ENCODE measurements around the gene CDH5.

CDH5 gene

DNA sequence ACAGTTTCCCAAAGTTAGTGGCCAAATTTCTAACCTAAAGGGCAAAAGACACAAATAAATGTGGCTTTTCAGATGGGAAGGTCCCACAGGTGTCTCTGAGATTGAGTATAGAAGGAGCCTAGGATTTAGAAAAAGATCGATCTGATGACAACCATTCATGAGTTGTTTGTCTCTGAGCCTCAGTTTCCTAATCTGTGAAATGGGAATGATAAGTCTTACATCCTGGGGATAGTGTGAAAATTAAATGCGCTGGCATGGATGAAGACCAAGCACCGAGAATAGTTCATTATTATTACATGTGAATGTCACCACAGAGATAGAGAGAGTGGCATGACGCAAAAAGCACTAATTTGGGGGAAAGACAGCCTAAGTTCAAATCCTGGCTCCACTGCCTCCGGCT lies 7.2 kb downstream of the CDH5 start:
- no peak for DNase-seq (ENCODE audit: low read depth)

- no peak for DNase-seq (ENCODE audit: low read depth)
Measured at GRCh38 chr16:66374176-66374575, 7.7 kb downstream of the CDH5 start.

DNA sequence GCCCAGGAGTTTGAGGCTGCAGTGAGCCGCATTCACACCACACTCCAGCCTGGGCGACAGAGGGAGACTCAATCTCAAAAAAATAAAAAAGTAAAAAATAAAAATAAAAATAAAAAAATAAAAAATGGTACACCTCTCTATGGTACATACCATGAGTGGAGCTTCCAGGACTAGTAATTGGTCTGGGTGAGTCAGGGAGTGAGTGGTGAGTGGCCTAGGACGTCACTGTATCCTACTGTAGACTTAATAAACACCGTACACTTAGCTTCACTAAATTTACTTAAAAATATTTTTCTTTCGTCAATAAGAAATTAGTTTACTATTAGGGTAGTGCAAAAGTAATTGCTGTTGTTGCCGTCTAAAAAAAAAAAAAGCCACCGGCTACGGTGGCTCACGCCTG lies 9.0 kb downstream of the CDH5 start:
- no peak for DNase-seq (ENCODE audit: low read depth)

DNA sequence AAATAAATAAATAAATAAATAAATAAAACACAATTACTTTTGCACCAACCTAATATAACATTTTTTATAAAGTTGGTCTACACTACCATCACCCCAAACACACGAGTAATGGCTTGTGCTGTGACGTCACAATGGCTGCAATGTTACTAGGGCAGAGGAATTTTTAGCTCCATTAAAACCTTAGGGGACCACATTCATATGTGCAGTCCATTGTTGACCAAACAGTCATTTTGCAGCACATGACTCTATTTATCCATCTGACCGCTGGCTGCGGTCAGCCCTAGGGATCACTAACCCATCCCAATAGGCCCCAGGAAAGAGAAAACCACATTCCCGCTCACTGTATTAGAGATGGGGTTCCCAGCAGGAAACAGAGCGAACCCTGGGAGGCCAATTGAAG lies 9.6 kb downstream of the CDH5 start:
- DNase-seq (ENCODE audit: low read depth): no peak

- DNase-seq (ENCODE audit: low read depth): no peak
Measured at GRCh38 chr16:66376577-66377305, 10.2 kb downstream of the CDH5 start.

DNA sequence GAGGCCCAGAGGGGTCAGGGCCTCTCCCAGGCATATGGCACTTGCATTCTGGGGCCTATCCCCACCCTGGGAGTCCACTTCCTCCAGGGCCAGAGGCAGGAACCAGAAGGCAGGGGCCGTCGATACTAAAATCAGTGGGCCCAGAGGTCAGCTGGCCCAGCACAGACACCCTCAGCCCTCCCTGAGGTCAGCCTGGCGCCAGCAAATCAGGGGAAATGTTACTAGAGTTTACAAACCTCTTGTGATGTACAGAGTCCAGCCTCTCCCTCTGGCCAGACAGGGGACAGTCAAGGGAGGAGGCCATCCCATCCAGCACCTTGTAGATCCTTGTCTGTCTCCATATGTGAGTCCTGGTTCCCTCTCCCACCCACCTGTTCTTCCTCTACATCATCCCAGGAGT lies 10.8 kb downstream of the CDH5 start:
- DNase-seq (ENCODE audit: low read depth): no peak

GRCh38 chr16:66378741-66379570 lies 12.5 kb downstream of the CDH5 start:
- DNase-seq (ENCODE audit: low read depth): no peak

- DNase-seq (ENCODE audit: low read depth): no peak
Measured at GRCh38 chr16:66379571-66379941, 13.1 kb downstream of the CDH5 start.

DNA sequence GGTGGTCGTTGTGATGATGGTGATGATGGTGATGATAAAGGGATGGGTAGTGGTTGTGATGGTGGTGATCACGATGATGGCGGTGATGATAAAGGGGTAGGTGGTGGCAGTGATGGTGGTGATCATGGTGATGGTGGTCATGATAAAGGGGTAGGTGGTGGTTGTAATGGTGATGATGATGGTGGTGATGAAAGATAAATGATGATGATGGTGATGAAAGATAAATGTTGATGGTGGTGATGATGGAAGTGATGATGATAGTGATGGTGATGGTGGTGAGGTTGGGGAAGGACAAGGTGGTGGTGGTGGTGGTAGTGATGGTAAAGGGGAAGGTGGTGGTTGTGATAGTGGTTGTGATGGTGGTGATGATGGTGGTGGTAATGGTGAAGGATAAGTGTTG lies 13.9 kb downstream of the CDH5 start:
- DNase-seq (ENCODE audit: low read depth): no peak

- no peak for DNase-seq (ENCODE audit: low read depth)
Measured at GRCh38 chr16:66381585-66382170, 15.2 kb downstream of the CDH5 start.

GRCh38 chr16:66382171-66382965 lies 15.9 kb downstream of the CDH5 start:
- DNase-seq (ENCODE audit: low read depth): no peak

GRCh38 chr16:66382966-66383299 lies 16.4 kb downstream of the CDH5 start:
- DNase-seq (ENCODE audit: low read depth): no peak

GRCh38 chr16:66383551-66383950 lies 17.1 kb downstream of the CDH5 start:
- no peak for DNase-seq (ENCODE audit: low read depth)

DNA sequence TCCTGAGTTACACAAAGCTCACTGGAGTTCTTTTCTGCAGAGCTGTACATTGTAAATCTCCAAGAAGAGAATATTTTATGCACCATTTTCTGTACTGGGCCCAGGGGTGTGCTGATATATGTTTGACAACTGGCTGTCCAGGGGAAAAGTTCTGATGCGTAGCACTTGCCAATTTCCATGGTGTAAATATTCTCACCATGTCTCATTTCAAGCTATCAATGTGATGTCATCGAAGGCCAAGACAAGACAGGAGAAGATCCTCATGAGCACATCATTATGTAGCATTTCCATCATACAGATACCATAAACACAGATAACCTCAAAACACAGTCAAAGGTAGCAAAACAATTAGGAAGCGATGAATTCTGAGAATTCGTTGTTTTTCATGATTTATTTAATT lies 18.9 kb downstream of the CDH5 start:
- DNase-seq (ENCODE audit: low read depth): no peak

DNA sequence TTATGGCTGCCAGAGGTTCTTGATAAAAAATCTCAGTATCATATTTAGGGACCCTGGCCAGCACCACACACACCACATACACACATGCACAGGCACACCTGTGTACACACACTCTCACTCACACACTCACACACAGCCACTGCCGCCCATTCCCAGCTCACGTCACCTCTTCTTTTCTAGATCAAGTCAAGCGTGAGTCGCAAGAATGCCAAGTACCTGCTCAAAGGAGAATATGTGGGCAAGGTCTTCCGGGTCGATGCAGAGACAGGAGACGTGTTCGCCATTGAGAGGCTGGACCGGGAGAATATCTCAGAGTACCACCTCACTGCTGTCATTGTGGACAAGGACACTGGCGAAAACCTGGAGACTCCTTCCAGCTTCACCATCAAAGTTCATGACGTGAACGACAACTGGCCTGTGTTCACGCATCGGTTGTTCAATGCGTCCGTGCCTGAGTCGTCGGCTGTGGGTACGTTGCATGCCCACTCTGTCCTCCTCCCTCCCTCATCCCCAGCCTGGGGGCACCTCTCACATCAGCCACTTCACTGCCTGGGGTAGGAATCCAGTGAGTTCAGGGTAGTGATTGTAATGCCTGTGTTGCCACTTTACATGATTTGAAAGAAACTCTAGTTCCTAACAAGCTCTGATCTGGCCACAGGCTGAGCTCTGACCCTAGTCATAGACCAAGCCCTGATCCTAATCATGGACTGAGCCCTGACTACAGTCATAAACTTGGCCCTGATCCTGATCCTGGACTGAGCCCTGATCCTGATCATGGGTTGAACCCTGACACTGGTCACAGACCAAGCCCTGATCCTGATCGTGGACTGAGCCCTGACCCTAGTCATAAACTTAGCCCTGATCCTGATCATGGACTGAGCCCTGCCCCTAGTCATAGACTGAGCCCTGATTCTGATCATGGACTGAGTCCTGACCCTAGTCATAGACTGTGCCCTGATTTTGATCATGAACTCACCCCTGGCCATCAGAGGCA lies 20.4 kb downstream of the CDH5 start:
- no peak for DNase-seq (ENCODE audit: low read depth)

DNA sequence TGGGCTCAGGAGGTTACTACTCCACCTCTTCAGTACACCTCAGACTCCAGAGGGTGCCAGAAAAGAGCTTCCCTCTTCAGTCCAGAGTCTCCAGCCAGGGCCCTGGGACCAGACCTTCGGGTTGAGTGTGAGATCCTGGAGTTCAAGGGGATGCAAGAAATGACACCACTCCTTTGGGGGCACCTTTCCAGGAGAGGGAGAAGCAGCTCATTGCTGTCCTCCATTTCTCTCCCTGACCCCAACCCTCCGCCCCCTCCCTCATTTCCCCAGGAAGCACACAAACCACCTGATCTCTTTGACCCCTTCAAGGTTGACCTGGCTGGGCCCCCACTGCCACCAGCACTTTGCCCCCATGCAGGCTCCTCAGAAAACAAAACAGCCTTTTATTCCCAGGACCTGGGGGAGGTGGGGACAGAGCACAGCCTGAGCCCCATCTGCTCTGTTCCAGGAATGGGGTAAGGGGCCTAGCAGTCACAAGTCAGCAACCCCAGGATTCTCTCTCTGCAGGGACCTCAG lies 21.4 kb downstream of the CDH5 start:
- no peak for DNase-seq (ENCODE audit: low read depth)

- DNase-seq (ENCODE audit: low read depth): no peak
Measured at GRCh38 chr16:66388350-66389139, 22.1 kb downstream of the CDH5 start.

- DNase-seq (ENCODE audit: low read depth): no peak
Measured at GRCh38 chr16:66389256-66390176, 23.0 kb downstream of the CDH5 start.
